Activated T-cell treated with anti-CD3 and anti-CD28 coated beads, Interleukin-2, amount 50 U/mL, for 4 hours (primary cell): ENCODE measurements around the gene ELOVL4. TPM values are rescaled to one million over a fixed set of nuclear protein-coding genes. Genes with fewer than 3 reads are reported as not detected.
A peak's percentile ranks its signal among the peaks of the same experiment; 100 is the strongest.

ENCODE experiments used
- ATAC-seq, 2 donors: fragments of 200-7000 bp; cut with Tn5 transposase; one replicate each; pipeline ENCODE4 v1.10.0; 2021
- DNase-seq: peaks from one replicate; pipeline ENCODE4 v3.0.0-alpha.2; 2020
- H3K27me3 Mint-ChIP-seq: one replicate; pipeline ENCODE4 v1.8.0; 2021; ENCODE audit warnings: low read depth, mixed read lengths
- H3K36me3 Mint-ChIP-seq: one replicate; pipeline ENCODE4 v1.8.0; 2022; ENCODE audit warnings: mixed read lengths; ENCODE audit not compliant: insufficient read depth
- H3K4me1 Mint-ChIP-seq: one replicate; pipeline ENCODE4 v1.8.0; 2021; ENCODE audit warnings: low read depth, mixed read lengths
- H3K4me3 Mint-ChIP-seq: one replicate; pipeline ENCODE4 v1.8.0; 2021; ENCODE audit warnings: mild to moderate bottlenecking, moderate library complexity, mixed read lengths
- H3K9me3 Mint-ChIP-seq: one replicate; pipeline ENCODE4 v1.8.0; 2021; ENCODE audit warnings: mixed read lengths
- total RNA-seq, 3 donors: library from RNA; stranded (reverse); gene quantifications; one replicate each; pipeline ENCODE4 v1.2.1, GENCODE V29; 2021

Gene ELOVL4
- total RNA-seq, 3 donors from 2014 or later: 0.51 to 1.3 (median 0.82) TPM

DNA sequence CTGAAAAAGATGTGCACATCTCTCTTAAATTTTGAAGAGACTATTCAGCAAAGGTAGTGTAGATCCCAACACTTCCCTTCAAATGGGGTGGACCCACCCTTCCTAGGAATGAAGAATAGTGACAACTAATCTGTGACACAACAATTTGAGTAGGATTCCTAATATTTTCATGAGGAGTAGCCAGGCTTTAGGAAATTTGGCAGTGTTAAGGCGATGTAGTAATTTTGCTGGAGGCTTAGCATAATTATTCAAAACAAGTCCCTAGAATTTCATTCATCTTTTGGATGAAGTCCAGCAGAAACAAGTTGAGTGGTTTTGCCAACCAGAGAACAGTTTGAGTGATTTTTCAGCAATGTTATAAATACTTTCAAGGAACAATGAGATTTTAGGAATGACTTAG is 52.4 kb downstream of the ELOVL4 start:
- DNase-seq (no peak), ATAC-seq (no peak)
- Mint-ChIP-seq H3K4me1 (no peaks in the 10 kb centered on the region), H3K36me3 (no peaks in the 10 kb centered on the region), H3K27me3 (peaks cover 8% of the 10 kb centered on the region), H3K4me3 (no peak overlapping the region), H3K9me3 (peaks cover 15% of the 10 kb centered on the region)

DNA sequence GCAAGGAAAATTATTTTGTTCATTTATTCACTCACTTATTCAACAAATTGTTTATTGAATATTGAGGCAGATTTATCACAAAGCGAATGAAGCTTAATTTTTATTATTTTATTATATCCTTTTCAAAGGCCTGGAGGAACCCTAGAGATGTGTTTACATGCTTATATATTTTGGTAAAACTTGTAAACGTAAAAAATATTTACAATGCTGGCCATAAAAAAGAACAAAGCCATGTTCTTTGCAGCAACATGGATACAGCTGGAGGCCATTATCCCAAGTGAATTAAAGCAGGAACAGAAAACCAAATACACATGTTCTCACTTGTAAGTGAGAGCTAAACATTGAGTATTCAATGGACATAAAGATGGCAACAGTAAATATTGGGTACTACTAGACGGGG is 58.8 kb downstream of the ELOVL4 start:
- H3K4me3 Mint-ChIP-seq: no peak overlapping the region
- no peak for ATAC-seq
- DNase-seq: no peak
- H3K4me1 Mint-ChIP-seq: no peaks in the 10 kb centered on the region
- peaks cover 15% of the 10 kb centered on the region for H3K9me3 Mint-ChIP-seq
- H3K36me3 Mint-ChIP-seq: no peaks in the 10 kb centered on the region
- H3K27me3 Mint-ChIP-seq: peaks cover 12% of the 10 kb centered on the region

- Mint-ChIP-seq H3K36me3 (no peaks in the 10 kb centered on the region), H3K4me3 (no peak overlapping the region), H3K4me1 (peaks cover 1% of the 10 kb centered on the region), H3K9me3 (no peaks in the 10 kb centered on the region), H3K27me3 (peaks cover 33% of the 10 kb centered on the region)
- ATAC-seq (no peak), DNase-seq (no peak)
Measured at GRCh38 chr6:79878142-79878748, 69.1 kb downstream of the ELOVL4 start.

- ATAC-seq: no peak
- no peak for DNase-seq
- Mint-ChIP-seq H3K4me1 (peaks cover 6% of the 10 kb centered on the region), H3K36me3 (no peaks in the 10 kb centered on the region), H3K27me3 (peaks cover 26% of the 10 kb centered on the region), H3K4me3 (no peak overlapping the region), H3K9me3 (no peaks in the 10 kb centered on the region)
Measured at GRCh38 chr6:79874531-79875134, 72.7 kb downstream of the ELOVL4 start.

DNA sequence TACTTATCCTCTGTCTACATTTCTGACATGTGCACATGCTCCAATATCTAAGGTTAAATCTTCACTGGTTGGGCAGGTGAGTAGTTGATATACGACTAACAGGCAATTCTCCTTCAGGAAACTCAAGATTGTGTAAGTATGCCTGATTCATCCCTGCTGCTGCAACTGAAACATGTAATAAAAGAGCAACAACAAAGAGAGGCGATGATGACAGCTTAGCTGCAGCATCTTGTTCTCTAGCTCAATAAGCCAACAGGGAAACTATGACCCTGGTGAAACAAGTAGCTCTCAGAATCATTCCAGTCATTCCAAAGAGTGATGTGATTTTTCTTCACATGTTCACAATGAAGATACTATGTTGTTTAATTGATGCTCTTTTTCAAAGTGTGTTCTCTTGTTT is 74.4 kb downstream of the ELOVL4 start:
- no peak overlapping the region for H3K4me3 Mint-ChIP-seq
- H3K9me3 Mint-ChIP-seq: no peaks in the 10 kb centered on the region

GRCh38 chr6:79872303-79872702 is 75.0 kb downstream of the ELOVL4 start:
- H3K4me3 Mint-ChIP-seq: no peak overlapping the region

More for the DNA sequence above, 74.4 kb downstream of the ELOVL4 start:
- H3K36me3 Mint-ChIP-seq: no peaks in the 10 kb centered on the region
- H3K4me1 Mint-ChIP-seq: peaks cover 11% of the 10 kb centered on the region
- no peak for ATAC-seq
- peaks cover 22% of the 10 kb centered on the region for H3K27me3 Mint-ChIP-seq
- no peak for DNase-seq

DNA sequence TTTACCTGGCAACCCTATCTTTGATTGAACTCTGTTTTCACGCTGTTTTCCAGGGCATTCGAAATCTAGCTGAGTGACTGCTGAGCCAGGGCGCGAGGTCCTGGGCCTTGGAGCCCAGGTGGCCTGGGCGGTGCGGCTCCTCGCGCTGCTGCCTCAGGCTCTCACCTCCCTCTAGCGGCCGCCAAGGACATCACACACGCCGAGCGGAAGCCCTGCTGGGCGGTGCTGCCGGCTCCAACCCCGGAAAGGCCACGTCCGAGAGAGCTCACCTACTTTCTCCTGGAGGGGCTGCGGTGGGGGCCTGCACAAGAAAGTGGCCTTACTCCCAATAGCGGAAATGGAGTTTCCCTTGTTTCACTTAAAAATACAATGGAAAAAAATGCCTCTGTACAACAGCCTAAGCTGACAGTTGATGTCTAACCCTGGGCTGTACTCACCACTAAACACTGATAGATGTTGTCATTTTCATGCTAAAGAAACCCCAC is 77.7 kb downstream of the ELOVL4 start:
- H3K4me3 Mint-ChIP-seq: peak overlapping the region; percentile 35
- peak; percentile 100 for ATAC-seq

More at GRCh38 chr6:79872303-79872702, 75.0 kb downstream of the ELOVL4 start:
- Mint-ChIP-seq H3K27me3 (peaks cover 17% of the 10 kb centered on the region), H3K9me3 (no peaks in the 10 kb centered on the region), H3K4me1 (peaks cover 11% of the 10 kb centered on the region), H3K36me3 (no peaks in the 10 kb centered on the region)
- DNase-seq (no peak), ATAC-seq (no peak)

DNA sequence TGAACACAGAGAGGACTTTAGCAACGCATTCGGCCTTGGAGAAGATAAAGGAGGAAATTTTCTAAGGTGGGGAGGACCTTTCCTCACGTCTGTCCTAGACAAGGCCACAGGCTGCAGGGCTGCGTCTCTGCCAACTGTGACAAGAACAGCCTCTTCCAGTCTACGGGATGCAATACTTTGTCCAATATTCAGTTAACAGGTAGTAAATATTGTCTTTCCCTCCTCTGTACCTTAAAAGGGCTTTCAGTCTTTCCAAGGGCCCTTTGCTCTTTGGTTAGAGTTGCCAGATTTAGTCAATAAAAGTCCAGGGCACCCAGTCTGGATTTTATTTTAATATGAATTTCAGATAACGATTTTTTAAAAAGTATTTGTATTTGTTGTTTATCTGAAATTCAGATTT is 78.2 kb downstream of the ELOVL4 start:
- peaks cover 1% of the 10 kb centered on the region for H3K27me3 Mint-ChIP-seq
- peaks cover 11% of the 10 kb centered on the region for H3K4me1 Mint-ChIP-seq
- no peak overlapping the region for H3K4me3 Mint-ChIP-seq
- no peak for ATAC-seq
- H3K9me3 Mint-ChIP-seq: no peaks in the 10 kb centered on the region
- DNase-seq: no peak
- no peaks in the 10 kb centered on the region for H3K36me3 Mint-ChIP-seq

More for the DNA sequence above, 77.7 kb downstream of the ELOVL4 start:
- no peaks in the 10 kb centered on the region for H3K36me3 Mint-ChIP-seq
- DNase-seq: peak; percentile 72
- no peaks in the 10 kb centered on the region for H3K9me3 Mint-ChIP-seq
- peaks cover 11% of the 10 kb centered on the region for H3K4me1 Mint-ChIP-seq
- H3K27me3 Mint-ChIP-seq: peaks cover 6% of the 10 kb centered on the region

DNA sequence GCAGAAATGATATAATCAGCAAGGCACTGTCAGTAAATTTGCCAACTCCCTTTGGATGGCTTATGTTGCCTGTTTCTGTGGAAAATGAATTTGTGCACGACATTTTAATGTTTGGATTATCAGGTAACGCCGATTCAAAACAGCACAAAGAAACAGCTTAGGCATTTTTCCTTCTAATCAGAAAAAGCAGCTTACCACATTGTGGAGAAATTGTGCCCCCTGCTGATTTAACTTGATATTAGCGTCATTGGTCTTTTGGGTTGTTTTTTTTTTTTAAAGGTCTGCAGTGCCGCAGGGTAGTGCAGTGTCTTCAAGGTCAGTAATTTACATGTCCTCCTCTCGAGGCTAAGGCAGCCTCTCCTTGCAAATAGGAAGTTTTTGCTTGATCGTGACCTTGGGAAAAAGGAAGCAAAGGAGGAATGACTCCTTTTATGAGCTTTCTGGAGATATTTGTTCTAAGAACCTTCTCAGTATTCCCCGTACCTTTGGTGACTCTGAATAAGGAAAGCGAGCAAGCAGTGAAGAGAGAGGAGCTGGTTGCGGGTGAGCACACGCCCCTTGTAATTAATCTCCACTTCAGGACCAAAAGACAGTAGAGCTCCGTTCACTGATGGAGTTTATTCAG is 79.1 kb downstream of the ELOVL4 start:
- ATAC-seq: no peak
- Mint-ChIP-seq H3K9me3 (no peaks in the 10 kb centered on the region), H3K27me3 (peaks cover 4% of the 10 kb centered on the region), H3K4me3 (no peak overlapping the region), H3K36me3 (no peaks in the 10 kb centered on the region), H3K4me1 (peaks cover 11% of the 10 kb centered on the region)
- no peak for DNase-seq

Other genes starting within 250 kb of the ELOVL4 start
- 10 to 100 TPM in 1 of 3 donors, 1 to 10 TPM in 2; 7.6 to 10.9 (median 9.8) TPM for gene TTK, start 57.1 kb upstream of the ELOVL4 start, total RNA-seq
- 1 to 10 TPM; 7.0 to 9.3 (median 8.0) TPM for gene BCKDHB, start 159.1 kb upstream of the ELOVL4 start, total RNA-seq